Measurements from ENCODE around the gene APOF.

GRCh38 chr12:56324206-56324605 lies 38.5 kb downstream of the APOF start:
- no peak for TF ChIP-seq REST (IDR thresholded peaks at IDR 0.05; ENCODE audit: low read depth)
- no peak for TF ChIP-seq CTCF (IDR thresholded peaks at IDR 0.05 in 2 of 3, conservative IDR thresholded peaks at IDR 0.05 in 1 of 3; ENCODE audit: borderline replicate concordance in 1 of 3, insufficient read depth in 1 of 3, low read depth in 2 of 3, low read length in 2 of 3)
- no peak for TF ChIP-seq CBX3 (IDR thresholded peaks at IDR 0.05; ENCODE audit: low read depth)
- no peak for TF ChIP-seq CEBPB (IDR thresholded peaks at IDR 0.05; ENCODE audit: low read depth)
- TF ChIP-seq POLR2A (IDR thresholded peaks at IDR 0.05; ENCODE audit: borderline replicate concordance, extremely low read depth, insufficient read depth, insufficient read length), result no peak
- TF ChIP-seq ZFX (IDR thresholded peaks at IDR 0.05), result no peak
